ENCODE data around the gene BLACAT1.
"Not testable (repeated sequence)": the region's sequence is repeated elsewhere in the genome, so short reads cannot be mapped to it uniquely, and the experiment has no call there.

The BLACAT1 gene

DNA sequence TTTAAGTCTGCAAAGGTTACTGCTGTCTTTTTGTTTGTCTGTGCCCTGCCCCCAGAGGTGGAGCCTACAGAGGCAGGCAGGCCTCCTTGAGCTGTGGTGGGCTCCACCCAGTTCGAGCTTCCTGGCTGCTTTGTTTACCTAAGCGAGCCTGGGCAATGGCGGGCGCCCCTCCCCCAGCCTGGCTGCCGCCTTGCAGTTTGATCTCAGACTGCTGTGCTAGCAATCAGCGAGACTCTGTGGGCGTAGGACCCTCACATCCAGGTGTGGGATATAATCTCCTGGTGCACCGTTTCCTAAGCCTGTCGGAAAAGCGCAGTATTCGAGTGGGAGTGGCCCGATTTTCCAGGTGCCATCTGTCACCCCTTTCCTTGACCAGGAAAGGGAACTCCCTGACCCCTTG lies 49.6 kb downstream of the BLACAT1 start:
- DNase-seq: not testable (repeated sequence)

Data from EL (cell line).